ENCODE results near the gene PRXL2B. TPM values are rescaled to one million over a fixed set of nuclear protein-coding genes. Genes with fewer than 3 reads are reported as not detected.

PRXL2B gene
- total and polyA plus RNA-seq, 4 donors, result 4.6 to 10.2 (median 8.1) TPM

- Histone ChIP-seq H3K27ac (ENCODE audit: low read depth in 1 of 2, low read length in 2 of 2) (no peak overlapping the region), H3K9me3 (ENCODE audit: control insufficient read depth in 4 of 4, low read length in 3 of 4) (no peaks in the 10 kb centered on the region), H3K36me3 (ENCODE audit: control insufficient read depth in 4 of 4, insufficient read depth in 3 of 4, low read depth in 1 of 4, low read length in 3 of 4) (peaks cover 7 to 24% (median 9%) of the 10 kb centered on the region in 4 donors), H3K4me3 (ENCODE audit: low read depth in 1 of 3, low read length in 3 of 3) (no peak overlapping the region), H3K27me3 (ENCODE audit: control insufficient read depth in 4 of 4, insufficient read depth in 4 of 4, low read length in 3 of 4) (no peaks in the 10 kb centered on the region), H3K4me1 (ENCODE audit: control insufficient read depth in 4 of 4, insufficient read depth in 4 of 4, low read length in 3 of 4) (no peaks in the 10 kb centered on the region), H3K9ac (ENCODE audit: low read depth in 1 of 2, low read length in 2 of 2) (no peak overlapping the region)
- no peak for TF ChIP-seq FOXA1 (IDR thresholded peaks at IDR 0.05)
- TF ChIP-seq EGR1 (IDR thresholded peaks at IDR 0.05; ENCODE audit: low read depth in 2 of 2), result no peak
- no peak for TF ChIP-seq RAD21 (IDR thresholded peaks at IDR 0.05)
- no peak for TF ChIP-seq YY1 (IDR thresholded peaks at IDR 0.05)
- no peak for TF ChIP-seq REST (IDR thresholded peaks at IDR 0.05)
- no peak for TF ChIP-seq CTCF (IDR thresholded peaks at IDR 0.05; ENCODE audit: low read depth, low read length, missing input control)
- no peak for TF ChIP-seq TAF1 (conservative IDR thresholded peaks at IDR 0.05)
- no peak for TF ChIP-seq FOXA2 (IDR thresholded peaks at IDR 0.05)
- no peak for TF ChIP-seq RXRA (IDR thresholded peaks at IDR 0.05)
- TF ChIP-seq, protein P1, sequence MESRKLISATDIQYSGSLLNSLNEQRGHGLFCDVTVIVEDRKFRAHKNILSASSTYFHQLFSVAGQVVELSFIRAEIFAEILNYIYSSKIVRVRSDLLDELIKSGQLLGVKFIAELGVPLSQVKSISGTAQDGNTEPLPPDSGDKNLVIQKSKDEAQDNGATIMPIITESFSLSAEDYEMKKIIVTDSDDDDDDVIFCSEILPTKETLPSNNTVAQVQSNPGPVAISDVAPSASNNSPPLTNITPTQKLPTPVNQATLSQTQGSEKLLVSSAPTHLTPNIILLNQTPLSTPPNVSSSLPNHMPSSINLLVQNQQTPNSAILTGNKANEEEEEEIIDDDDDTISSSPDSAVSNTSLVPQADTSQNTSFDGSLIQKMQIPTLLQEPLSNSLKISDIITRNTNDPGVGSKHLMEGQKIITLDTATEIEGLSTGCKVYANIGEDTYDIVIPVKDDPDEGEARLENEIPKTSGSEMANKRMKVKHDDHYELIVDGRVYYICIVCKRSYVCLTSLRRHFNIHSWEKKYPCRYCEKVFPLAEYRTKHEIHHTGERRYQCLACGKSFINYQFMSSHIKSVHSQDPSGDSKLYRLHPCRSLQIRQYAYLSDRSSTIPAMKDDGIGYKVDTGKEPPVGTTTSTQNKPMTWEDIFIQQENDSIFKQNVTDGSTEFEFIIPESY (IDR thresholded peaks at IDR 0.05), result no peak
- no peak for TF ChIP-seq MAX (IDR thresholded peaks at IDR 0.05)
- TF ChIP-seq SP1 (IDR thresholded peaks at IDR 0.05), result no peak
- no peak for TF ChIP-seq NR2F2 (IDR thresholded peaks at IDR 0.05)
- no peak for TF ChIP-seq HNF4A (conservative IDR thresholded peaks at IDR 0.05)
- no peak for TF ChIP-seq HNF4G (IDR thresholded peaks at IDR 0.05)
- TF ChIP-seq, protein P2, sequence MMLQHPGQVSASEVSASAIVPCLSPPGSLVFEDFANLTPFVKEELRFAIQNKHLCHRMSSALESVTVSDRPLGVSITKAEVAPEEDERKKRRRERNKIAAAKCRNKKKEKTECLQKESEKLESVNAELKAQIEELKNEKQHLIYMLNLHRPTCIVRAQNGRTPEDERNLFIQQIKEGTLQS (IDR thresholded peaks at IDR 0.05), result no peak
- no peak for TF ChIP-seq GABPA (IDR thresholded peaks at IDR 0.05 in 1 of 2, conservative IDR thresholded peaks at IDR 0.05 in 1 of 2)
- no peak for TF ChIP-seq JUND (IDR thresholded peaks at IDR 0.05)
- no peak for DNase-seq (ENCODE audit: low spot score)
- 59% methylated on average over 14 of the region's 14 CpGs for WGBS
These were observed 21.7 kb upstream of the PRXL2B start for GRCh38 chr1:2564815-2565374.
